Liver (tissue), 9 donors: ENCODE results near the gene CLPSL1. TPM values are rescaled to one million over a fixed set of nuclear protein-coding genes. Genes with fewer than 3 reads are reported as not detected.

ENCODE experiments used
- DNase-seq: peaks from one replicate; pipeline ENCODE4 v3.0.0-alpha.2; 2017; ENCODE audit warnings: low spot score
- H3K27ac ChIP-seq, 2 donors: one replicate each; pipeline ENCODE4 v1.7.0; 2013; ENCODE audit warnings: inconsistent platforms in 2 of 2, low read length in 2 of 2, control low read depth in 1 of 2, low read depth in 1 of 2, mild to moderate bottlenecking in 1 of 2
- H3K27me3 ChIP-seq, 4 donors: one replicate each; pipeline versions ENCODE4 v1.6.1 to v1.7.0; 2013; ENCODE audit warnings: low read length in 3 of 4, inconsistent platforms in 1 of 4, mild to moderate bottlenecking in 1 of 4, moderate library complexity in 1 of 4; ENCODE audit not compliant: control insufficient read depth in 4 of 4, insufficient read depth in 4 of 4
- H3K36me3 ChIP-seq, 4 donors: one replicate each; pipeline versions ENCODE4 v1.6.1 to v1.7.0; 2013; ENCODE audit warnings: low read length in 3 of 4, mild to moderate bottlenecking in 3 of 4, low read depth in 1 of 4, moderate library complexity in 1 of 4; ENCODE audit not compliant: control insufficient read depth in 4 of 4, insufficient read depth in 3 of 4
- H3K4me1 ChIP-seq, 4 donors: one replicate each; pipeline versions ENCODE4 v1.6.1 to v1.7.0; 2013; ENCODE audit warnings: low read length in 3 of 4, mild to moderate bottlenecking in 3 of 4, moderate library complexity in 1 of 4; ENCODE audit not compliant: control insufficient read depth in 4 of 4, insufficient read depth in 4 of 4
- H3K4me3 ChIP-seq, 3 donors: one replicate each; pipeline versions ENCODE4 v1.6.1 to v1.7.0; 2013; ENCODE audit warnings: low read length in 3 of 3, control low read depth in 1 of 3, low read depth in 1 of 3, mild to moderate bottlenecking in 1 of 3
- H3K9ac ChIP-seq, 2 donors: one replicate each; pipeline ENCODE4 v1.7.0; 2013; ENCODE audit warnings: low read length in 2 of 2, mild to moderate bottlenecking in 2 of 2, moderate library complexity in 2 of 2, control low read depth in 1 of 2, low read depth in 1 of 2
- H3K9me3 ChIP-seq, 4 donors: one replicate each; pipeline versions ENCODE4 v1.6.1 to v1.7.0; 2013; ENCODE audit warnings: low read length in 3 of 4; ENCODE audit not compliant: control insufficient read depth in 4 of 4
- EGR1 ChIP-seq, 2 donors: IDR thresholded peaks; 2 replicates each; pipeline ENCODE4 v1.6.1; 2016 to 2018; ENCODE audit warnings: antibody characterized with exemption in 2 of 2, low read depth in 2 of 2
- FOXA1 ChIP-seq: IDR thresholded peaks from 2 replicates; pipeline ENCODE4 v1.6.1; 2016; ENCODE audit warnings: antibody characterized with exemption
- FOXA2 ChIP-seq: IDR thresholded peaks from 2 replicates; pipeline ENCODE4 v1.6.1; 2016; ENCODE audit warnings: antibody characterized with exemption
- GABPA ChIP-seq, 2 donors: IDR thresholded peaks in 1 of 2; conservative IDR thresholded peaks in 1 of 2; 2 replicates each; pipeline ENCODE4 v1.6.1; 2016; ENCODE audit warnings: antibody characterized with exemption in 2 of 2, mild to moderate bottlenecking in 1 of 2, moderate library complexity in 1 of 2
- HNF4G ChIP-seq: IDR thresholded peaks from 2 replicates; pipeline ENCODE4 v1.6.1; 2016; ENCODE audit warnings: antibody characterized with exemption
- JUND ChIP-seq, 2 donors: IDR thresholded peaks; 2 replicates each; pipeline ENCODE4 v1.6.1; 2016; ENCODE audit warnings: antibody characterized with exemption in 2 of 2
- NR2F2 ChIP-seq: IDR thresholded peaks from 2 replicates; pipeline ENCODE4 v1.6.1; 2016; ENCODE audit warnings: antibody characterized with exemption
- RAD21 ChIP-seq, 2 donors: IDR thresholded peaks; 2 replicates each; pipeline ENCODE4 v1.6.1; 2016; ENCODE audit warnings: antibody characterized with exemption in 2 of 2, mild to moderate bottlenecking in 2 of 2
- RXRA ChIP-seq, 2 donors: IDR thresholded peaks; 2 replicates each; pipeline ENCODE4 v1.6.1; 2017 to 2018; ENCODE audit warnings: antibody characterized with exemption in 2 of 2, mild to moderate bottlenecking in 1 of 2
- SP1 ChIP-seq: IDR thresholded peaks from 2 replicates; pipeline ENCODE4 v1.6.1; 2018; ENCODE audit warnings: antibody characterized with exemption, mild to moderate bottlenecking
- TAF1 ChIP-seq: conservative IDR thresholded peaks from 2 replicates; pipeline ENCODE4 v1.6.1; 2016; ENCODE audit warnings: antibody characterized with exemption, mild to moderate bottlenecking
- YY1 ChIP-seq: IDR thresholded peaks from 2 replicates; pipeline ENCODE4 v1.6.1; 2016; ENCODE audit warnings: antibody characterized with exemption, mild to moderate bottlenecking
- WGBS: extraction: QIAGEN DNeasy Blood & Tissue Kit; methylation state at CpG from one replicate; pipeline ENCODE4 v1.1.7; 2013; 5-methylcytosine and 5-hydroxymethylcytosine counted together
- polyA plus RNA-seq, 2 donors: library from polyadenylated mRNA; stranded (reverse) in 1 of 2; unstranded in 1 of 2; fragments of 200-250 nt in 1 of 2; fragments of >200 nt in 1 of 2; fragmentation: Nextera tagmentation in 1 of 2; extraction: Ambion mirVana in 1 of 2; gene quantifications; one replicate each; pipeline versions ENCODE4 v1.2.1 to v1.2.3, GENCODE V29; 2013 to 2015
- total RNA-seq, 2 donors: library from RNA; depleted of rRNA; stranded (reverse); fragments of >200 nt; gene quantifications; one replicate each; pipeline ENCODE4 v1.2.3, GENCODE V29; 2014
- TF ChIP-seq, protein P1 (sequence below): IDR thresholded peaks from 2 replicates; pipeline ENCODE4 v1.6.1; 2016; ENCODE audit warnings: antibody characterized with exemption
- TF ChIP-seq, protein P2 (sequence below): IDR thresholded peaks from 2 replicates; pipeline ENCODE4 v1.6.1; 2016; ENCODE audit warnings: antibody characterized with exemption
- TF ChIP-seq, protein P3 (sequence below): IDR thresholded peaks from 2 replicates; pipeline ENCODE4 v1.6.1; 2016; ENCODE audit warnings: antibody characterized with exemption
- TF ChIP-seq, protein P4 (sequence below): fragments of 150-350 bp; IDR thresholded peaks from 2 replicates; pipeline ENCODE4 v1.5.1; 2017; ENCODE audit warnings: improper control_type of control experiment, low read depth, low read length; ENCODE audit not compliant: missing input control
- TF ChIP-seq, protein P5 (sequence below): IDR thresholded peaks from 2 replicates; pipeline ENCODE4 v1.6.1; 2016; ENCODE audit warnings: antibody characterized with exemption, mild to moderate bottlenecking
- donor health status: healthy.
- donor health status: healthy.
- donor health status: healthy.
- donor health status: healthy.
- donor health status: healthy.

The CLPSL1 gene
- total and polyA plus RNA-seq, 4 donors = not detected

DNA sequence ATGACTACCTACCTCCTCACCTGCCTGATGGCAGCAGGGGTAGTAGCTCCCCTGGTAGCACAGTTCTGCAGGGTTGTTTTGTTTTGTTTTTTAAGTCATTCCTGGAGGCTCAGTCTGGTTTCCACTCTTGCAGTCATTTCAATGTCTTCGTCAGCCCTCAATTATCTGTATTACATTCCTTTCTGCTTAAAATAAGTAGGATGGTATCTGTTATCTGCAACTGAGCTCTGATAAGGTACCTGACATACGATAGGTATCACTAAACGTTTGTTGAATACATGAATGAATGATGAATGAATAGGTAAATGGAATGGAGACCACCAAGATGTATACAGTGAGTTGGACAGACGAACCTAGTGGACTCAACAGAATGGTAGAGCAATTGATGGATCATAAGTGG lies 11.6 kb upstream of the CLPSL1 start (continued):
- TF ChIP-seq, protein P1, sequence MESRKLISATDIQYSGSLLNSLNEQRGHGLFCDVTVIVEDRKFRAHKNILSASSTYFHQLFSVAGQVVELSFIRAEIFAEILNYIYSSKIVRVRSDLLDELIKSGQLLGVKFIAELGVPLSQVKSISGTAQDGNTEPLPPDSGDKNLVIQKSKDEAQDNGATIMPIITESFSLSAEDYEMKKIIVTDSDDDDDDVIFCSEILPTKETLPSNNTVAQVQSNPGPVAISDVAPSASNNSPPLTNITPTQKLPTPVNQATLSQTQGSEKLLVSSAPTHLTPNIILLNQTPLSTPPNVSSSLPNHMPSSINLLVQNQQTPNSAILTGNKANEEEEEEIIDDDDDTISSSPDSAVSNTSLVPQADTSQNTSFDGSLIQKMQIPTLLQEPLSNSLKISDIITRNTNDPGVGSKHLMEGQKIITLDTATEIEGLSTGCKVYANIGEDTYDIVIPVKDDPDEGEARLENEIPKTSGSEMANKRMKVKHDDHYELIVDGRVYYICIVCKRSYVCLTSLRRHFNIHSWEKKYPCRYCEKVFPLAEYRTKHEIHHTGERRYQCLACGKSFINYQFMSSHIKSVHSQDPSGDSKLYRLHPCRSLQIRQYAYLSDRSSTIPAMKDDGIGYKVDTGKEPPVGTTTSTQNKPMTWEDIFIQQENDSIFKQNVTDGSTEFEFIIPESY = no peak
- TF ChIP-seq FOXA1 (no peak), RXRA (IDR thresholded peaks at IDR 0.05) (no peak), NR2F2 (no peak), FOXA2 (no peak), GABPA (IDR thresholded peaks at IDR 0.05 in 1 of 2, conservative IDR thresholded peaks at IDR 0.05 in 1 of 2) (no peak)
- TF ChIP-seq, protein P2, sequence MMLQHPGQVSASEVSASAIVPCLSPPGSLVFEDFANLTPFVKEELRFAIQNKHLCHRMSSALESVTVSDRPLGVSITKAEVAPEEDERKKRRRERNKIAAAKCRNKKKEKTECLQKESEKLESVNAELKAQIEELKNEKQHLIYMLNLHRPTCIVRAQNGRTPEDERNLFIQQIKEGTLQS = no peak

DNA sequence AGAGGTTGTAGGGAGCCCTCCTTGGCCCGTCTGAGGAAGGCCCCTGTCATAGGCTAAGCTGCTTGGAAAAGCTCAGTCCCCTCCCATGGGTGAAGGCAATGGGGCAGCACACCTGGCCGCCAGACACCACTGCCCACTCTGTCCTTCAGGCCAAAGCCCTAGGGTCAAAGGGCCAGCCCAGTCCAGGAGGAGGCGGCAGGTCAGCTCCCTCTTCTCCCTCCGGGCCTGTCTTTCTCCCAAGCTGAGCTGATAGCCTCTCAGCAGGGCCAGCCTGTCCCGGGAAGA lies 9.5 kb upstream of the CLPSL1 start:
- H3K9me3 ChIP-seq = no peaks in the 10 kb centered on the region
- H3K9ac ChIP-seq = no peak overlapping the region
- no peak overlapping the region for H3K4me3 ChIP-seq
- 67% methylated on average over 5 of the region's 5 CpGs for WGBS
- TF ChIP-seq, protein P3, sequence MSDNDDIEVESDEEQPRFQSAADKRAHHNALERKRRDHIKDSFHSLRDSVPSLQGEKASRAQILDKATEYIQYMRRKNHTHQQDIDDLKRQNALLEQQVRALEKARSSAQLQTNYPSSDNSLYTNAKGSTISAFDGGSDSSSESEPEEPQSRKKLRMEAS = no peak
- TF ChIP-seq YY1 = no peak
- TF ChIP-seq, protein P1 = no peak
- TF ChIP-seq RXRA (IDR thresholded peaks at IDR 0.05) = no peak
- no peak for TF ChIP-seq EGR1 (IDR thresholded peaks at IDR 0.05; ENCODE audit: low read depth in 2 of 2)
- no peak for TF ChIP-seq JUND (IDR thresholded peaks at IDR 0.05)
- no peak for TF ChIP-seq SP1
- no peak for TF ChIP-seq NR2F2
- TF ChIP-seq, protein P4, sequence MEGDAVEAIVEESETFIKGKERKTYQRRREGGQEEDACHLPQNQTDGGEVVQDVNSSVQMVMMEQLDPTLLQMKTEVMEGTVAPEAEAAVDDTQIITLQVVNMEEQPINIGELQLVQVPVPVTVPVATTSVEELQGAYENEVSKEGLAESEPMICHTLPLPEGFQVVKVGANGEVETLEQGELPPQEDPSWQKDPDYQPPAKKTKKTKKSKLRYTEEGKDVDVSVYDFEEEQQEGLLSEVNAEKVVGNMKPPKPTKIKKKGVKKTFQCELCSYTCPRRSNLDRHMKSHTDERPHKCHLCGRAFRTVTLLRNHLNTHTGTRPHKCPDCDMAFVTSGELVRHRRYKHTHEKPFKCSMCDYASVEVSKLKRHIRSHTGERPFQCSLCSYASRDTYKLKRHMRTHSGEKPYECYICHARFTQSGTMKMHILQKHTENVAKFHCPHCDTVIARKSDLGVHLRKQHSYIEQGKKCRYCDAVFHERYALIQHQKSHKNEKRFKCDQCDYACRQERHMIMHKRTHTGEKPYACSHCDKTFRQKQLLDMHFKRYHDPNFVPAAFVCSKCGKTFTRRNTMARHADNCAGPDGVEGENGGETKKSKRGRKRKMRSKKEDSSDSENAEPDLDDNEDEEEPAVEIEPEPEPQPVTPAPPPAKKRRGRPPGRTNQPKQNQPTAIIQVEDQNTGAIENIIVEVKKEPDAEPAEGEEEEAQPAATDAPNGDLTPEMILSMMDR = no peak
- TF ChIP-seq, protein P5, sequence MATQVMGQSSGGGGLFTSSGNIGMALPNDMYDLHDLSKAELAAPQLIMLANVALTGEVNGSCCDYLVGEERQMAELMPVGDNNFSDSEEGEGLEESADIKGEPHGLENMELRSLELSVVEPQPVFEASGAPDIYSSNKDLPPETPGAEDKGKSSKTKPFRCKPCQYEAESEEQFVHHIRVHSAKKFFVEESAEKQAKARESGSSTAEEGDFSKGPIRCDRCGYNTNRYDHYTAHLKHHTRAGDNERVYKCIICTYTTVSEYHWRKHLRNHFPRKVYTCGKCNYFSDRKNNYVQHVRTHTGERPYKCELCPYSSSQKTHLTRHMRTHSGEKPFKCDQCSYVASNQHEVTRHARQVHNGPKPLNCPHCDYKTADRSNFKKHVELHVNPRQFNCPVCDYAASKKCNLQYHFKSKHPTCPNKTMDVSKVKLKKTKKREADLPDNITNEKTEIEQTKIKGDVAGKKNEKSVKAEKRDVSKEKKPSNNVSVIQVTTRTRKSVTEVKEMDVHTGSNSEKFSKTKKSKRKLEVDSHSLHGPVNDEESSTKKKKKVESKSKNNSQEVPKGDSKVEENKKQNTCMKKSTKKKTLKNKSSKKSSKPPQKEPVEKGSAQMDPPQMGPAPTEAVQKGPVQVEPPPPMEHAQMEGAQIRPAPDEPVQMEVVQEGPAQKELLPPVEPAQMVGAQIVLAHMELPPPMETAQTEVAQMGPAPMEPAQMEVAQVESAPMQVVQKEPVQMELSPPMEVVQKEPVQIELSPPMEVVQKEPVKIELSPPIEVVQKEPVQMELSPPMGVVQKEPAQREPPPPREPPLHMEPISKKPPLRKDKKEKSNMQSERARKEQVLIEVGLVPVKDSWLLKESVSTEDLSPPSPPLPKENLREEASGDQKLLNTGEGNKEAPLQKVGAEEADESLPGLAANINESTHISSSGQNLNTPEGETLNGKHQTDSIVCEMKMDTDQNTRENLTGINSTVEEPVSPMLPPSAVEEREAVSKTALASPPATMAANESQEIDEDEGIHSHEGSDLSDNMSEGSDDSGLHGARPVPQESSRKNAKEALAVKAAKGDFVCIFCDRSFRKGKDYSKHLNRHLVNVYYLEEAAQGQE = no peak
- TF ChIP-seq TAF1 = no peak
- TF ChIP-seq HNF4G = no peak
- TF ChIP-seq RAD21 (IDR thresholded peaks at IDR 0.05) = no peak
- TF ChIP-seq FOXA2 = no peak
- TF ChIP-seq, protein P2 = no peak
- peaks cover 0 to 2% (median under 1%) of the 10 kb centered on the region in 4 donors for H3K4me1 ChIP-seq
- H3K27ac ChIP-seq = no peak overlapping the region
- H3K36me3 ChIP-seq = no peaks in the 10 kb centered on the region
- DNase-seq = no peak
- no peaks in the 10 kb centered on the region for H3K27me3 ChIP-seq
